SIG-M5 (cell line): ENCODE measurements around the gene SLC35F3.
"Not testable (repeated sequence)": the region's sequence is repeated elsewhere in the genome, so short reads cannot be mapped to it uniquely, and the experiment has no call there.

Experiments
- DNase-seq: peaks from one replicate; lab custom pipeline; 2025; lab: John Stamatoyannopoulos, UW

Gene SLC35F3

GRCh38 chr1:234107416-234108021, 203.0 kb downstream of the SLC35F3 start:
- no peak for DNase-seq

GRCh38 chr1:234108921-234109320, 204.4 kb downstream of the SLC35F3 start:
- no peak for DNase-seq

- DNase-seq, result no peak
Observed at GRCh38 chr1:234109840-234110239, 205.4 kb downstream of the SLC35F3 start.

- DNase-seq, result no peak
Observed at GRCh38 chr1:234111458-234112142, 207.1 kb downstream of the SLC35F3 start.

GRCh38 chr1:234114648-234115307, 210.3 kb downstream of the SLC35F3 start:
- peak; percentile 26 for DNase-seq

GRCh38 chr1:234118911-234119310, 214.4 kb downstream of the SLC35F3 start:
- DNase-seq, result no peak

- DNase-seq, result no peak
Observed at GRCh38 chr1:234119431-234119830, 215.0 kb downstream of the SLC35F3 start.

- no peak for DNase-seq
Observed at GRCh38 chr1:234120327-234120944, 216.0 kb downstream of the SLC35F3 start.

- DNase-seq, result not testable (repeated sequence)
Observed at GRCh38 chr1:234121659-234122058, 217.2 kb downstream of the SLC35F3 start.

GRCh38 chr1:234122571-234122970, 218.1 kb downstream of the SLC35F3 start:
- not testable (repeated sequence) for DNase-seq

- DNase-seq, result no peak
Observed at GRCh38 chr1:234123867-234124266, 219.4 kb downstream of the SLC35F3 start.

GRCh38 chr1:234125283-234125682, 220.8 kb downstream of the SLC35F3 start:
- no peak for DNase-seq

- no peak for DNase-seq
Observed at GRCh38 chr1:234125714-234126113, 221.2 kb downstream of the SLC35F3 start.

- no peak for DNase-seq
Observed at GRCh38 chr1:234127026-234127671, 222.7 kb downstream of the SLC35F3 start.

- no peak for DNase-seq
Observed at GRCh38 chr1:234132795-234133194, 228.3 kb downstream of the SLC35F3 start.

- no peak for DNase-seq
Observed at GRCh38 chr1:234134878-234135277, 230.4 kb downstream of the SLC35F3 start.

- DNase-seq, result no peak
Observed at GRCh38 chr1:234135501-234135900, 231.0 kb downstream of the SLC35F3 start.

- no peak for DNase-seq
Observed at GRCh38 chr1:234136073-234136472, 231.6 kb downstream of the SLC35F3 start.

- DNase-seq, result no peak
Observed at GRCh38 chr1:234139966-234140365, 235.5 kb downstream of the SLC35F3 start.

- DNase-seq, result no peak
Observed at GRCh38 chr1:234140388-234140787, 235.9 kb downstream of the SLC35F3 start.

GRCh38 chr1:234141006-234141405, 236.5 kb downstream of the SLC35F3 start:
- DNase-seq, result no peak

GRCh38 chr1:234143681-234144080, 239.2 kb downstream of the SLC35F3 start:
- DNase-seq, result no peak
